ENCODE data around the gene COMMD10. TPM values are rescaled to one million over a fixed set of nuclear protein-coding genes. Genes with fewer than 3 reads are reported as not detected.

COMMD10 gene
- total and polyA plus RNA-seq, 5 experiments from 2014 or later, result 24.3 to 35.3 (median 31.7) TPM

GRCh38 chr5:116234681-116235080 is 149.9 kb downstream of the COMMD10 start:
- ATAC-seq, result no peak

DNA sequence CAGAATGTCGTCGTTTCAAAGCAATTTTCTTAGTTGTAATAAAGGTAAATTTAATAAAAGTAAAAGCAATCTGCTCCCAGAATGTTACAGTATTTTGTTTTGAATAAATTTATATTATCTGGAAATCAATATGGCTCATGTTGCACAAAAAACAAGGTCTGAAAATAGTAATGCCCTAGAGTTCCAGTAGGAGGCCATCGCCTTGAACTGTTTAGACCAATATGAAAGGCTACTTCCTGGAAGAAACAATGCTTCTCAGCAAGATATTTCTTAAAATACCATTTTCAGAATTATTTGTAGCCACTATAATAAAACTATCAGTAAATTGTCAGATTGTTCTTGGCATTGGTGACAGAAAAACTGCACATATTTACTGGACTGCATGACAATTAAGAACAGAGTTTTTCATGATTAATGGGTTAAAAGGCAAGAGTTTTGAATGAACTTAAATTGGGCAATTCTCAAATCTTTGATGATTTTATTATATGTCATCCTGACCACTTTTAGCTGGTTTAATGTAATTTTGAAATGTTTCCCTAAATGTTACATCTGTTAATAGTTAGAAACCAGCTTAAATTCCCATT is 153.2 kb downstream of the COMMD10 start:
- H3K27me3 Mint-ChIP-seq, result no peaks in the 10 kb centered on the region
- H3K4me1 Mint-ChIP-seq, result peaks cover 0 to 3% (median 0%) of the 10 kb centered on the region in 4 donors
- POLR2A ChIA-PET, result no interaction called here
- no peak overlapping the region for H3K27ac Mint-ChIP-seq
- ATAC-seq (no peak), DNase-seq (no peak)
- peaks cover 2 to 22% (median 12%) of the 10 kb centered on the region in 9 donors for H3K9me3 Mint-ChIP-seq
- peaks cover 51 to 83% (median 62%) of the 10 kb centered on the region in 3 donors for H3K36me3 Mint-ChIP-seq
- H3K4me3 Mint-ChIP-seq, result no peak overlapping the region

More at GRCh38 chr5:116234681-116235080, 149.9 kb downstream of the COMMD10 start:
- no peak overlapping the region for H3K27ac Mint-ChIP-seq
- peaks cover 0 to 15% (median 7%) of the 10 kb centered on the region in 9 donors for H3K9me3 Mint-ChIP-seq
- H3K4me3 Mint-ChIP-seq, result no peak overlapping the region
- DNase-seq, result no peak
- H3K4me1 Mint-ChIP-seq, result peaks cover 0 to 3% (median 0%) of the 10 kb centered on the region in 4 donors
- peaks cover 39 to 68% (median 44%) of the 10 kb centered on the region in 3 donors for H3K36me3 Mint-ChIP-seq
- POLR2A ChIA-PET, result no interaction called here
- H3K27me3 Mint-ChIP-seq, result no peaks in the 10 kb centered on the region

- Mint-ChIP-seq H3K27me3 (no peaks in the 10 kb centered on the region), H3K4me3 (no peak overlapping the region), H3K27ac (no peak overlapping the region), H3K9me3 (peaks cover 4 to 41% (median 26%) of the 10 kb centered on the region in 9 donors), H3K4me1 (no peaks in the 10 kb centered on the region), H3K36me3 (peaks cover 37 to 83% (median 56%) of the 10 kb centered on the region in 3 donors)
- POLR2A ChIA-PET, result no interaction called here
- DNase-seq (no peak), ATAC-seq (no peak)
Observed at GRCh38 chr5:116242343-116242742, 157.5 kb downstream of the COMMD10 start.

DNA sequence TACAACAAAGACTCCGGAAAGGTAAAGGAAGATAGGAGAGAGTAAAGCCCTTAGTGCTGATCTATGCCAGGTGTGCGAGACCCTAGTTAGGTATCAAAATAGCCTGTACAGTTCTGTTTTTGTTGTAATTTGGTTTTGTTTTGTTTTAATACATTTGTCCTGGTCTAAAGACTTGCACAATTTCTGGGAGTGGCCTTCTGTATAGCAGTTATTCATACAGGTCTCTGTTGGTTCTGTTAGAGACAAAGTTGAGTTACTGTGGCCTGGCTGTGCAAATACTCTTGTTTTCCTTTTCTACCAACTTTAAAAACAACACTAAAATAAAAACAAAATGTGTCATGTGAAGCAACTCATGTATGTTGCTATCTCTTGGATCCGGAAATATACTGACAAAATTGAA is 163.6 kb downstream of the COMMD10 start:
- H3K27me3 Mint-ChIP-seq, result no peaks in the 10 kb centered on the region
- H3K9me3 Mint-ChIP-seq, result peaks cover 0 to 49% (median 36%) of the 10 kb centered on the region in 9 donors
- POLR2A ChIA-PET, result no interaction called here
- H3K4me3 Mint-ChIP-seq, result no peak overlapping the region
- ATAC-seq (no peak), DNase-seq (no peak)
- peaks cover 20 to 52% (median 34%) of the 10 kb centered on the region in 3 donors for H3K36me3 Mint-ChIP-seq
- no peaks in the 10 kb centered on the region for H3K4me1 Mint-ChIP-seq
- H3K27ac Mint-ChIP-seq, result no peak overlapping the region

- H3K27ac Mint-ChIP-seq, result no peak overlapping the region
- peaks cover 0 to 49% (median 32%) of the 10 kb centered on the region in 9 donors for H3K9me3 Mint-ChIP-seq
- no peaks in the 10 kb centered on the region for H3K27me3 Mint-ChIP-seq
- POLR2A ChIA-PET, result no interaction called here
- DNase-seq, result no peak
- H3K36me3 Mint-ChIP-seq, result peaks cover 22 to 51% (median 25%) of the 10 kb centered on the region in 3 donors
- ATAC-seq, result no peak
- H3K4me1 Mint-ChIP-seq, result peaks cover 0 to 1% (median 0%) of the 10 kb centered on the region in 4 donors
- H3K4me3 Mint-ChIP-seq, result no peak overlapping the region
Observed at GRCh38 chr5:116249648-116250047, 164.8 kb downstream of the COMMD10 start.

GRCh38 chr5:116256717-116257116 is 171.9 kb downstream of the COMMD10 start:
- ATAC-seq, result no peak
- no peak for DNase-seq
- H3K27ac Mint-ChIP-seq, result no peak overlapping the region
- H3K9me3 Mint-ChIP-seq, result peaks cover 7 to 52% (median 23%) of the 10 kb centered on the region in 9 donors
- POLR2A ChIA-PET, result no interaction called here
- H3K27me3 Mint-ChIP-seq, result no peaks in the 10 kb centered on the region
- H3K36me3 Mint-ChIP-seq, result peaks cover 42 to 69% (median 47%) of the 10 kb centered on the region in 3 donors
- H3K4me1 Mint-ChIP-seq, result peaks cover 0 to 1% (median 0%) of the 10 kb centered on the region in 4 donors
- H3K4me3 Mint-ChIP-seq, result no peak overlapping the region

DNA sequence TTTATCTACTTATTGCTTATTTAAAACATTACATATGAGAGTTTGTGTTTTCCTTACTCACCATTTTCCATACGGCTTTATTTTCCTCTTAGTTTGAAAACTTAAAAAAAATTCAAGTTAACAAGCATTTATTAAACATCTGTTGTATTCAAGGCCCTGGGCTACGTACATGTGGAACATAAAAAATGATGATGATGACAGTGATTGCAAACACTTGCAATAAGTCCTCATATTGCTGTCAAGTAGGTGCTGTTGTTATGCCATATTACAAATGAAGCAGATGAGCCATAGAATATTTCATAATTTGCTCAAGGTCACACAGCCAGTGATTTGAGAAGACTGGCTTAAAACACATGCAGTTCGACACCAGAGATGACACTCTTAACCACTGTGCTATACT is 180.6 kb downstream of the COMMD10 start:
- Mint-ChIP-seq H3K36me3 (peaks cover 44 to 76% (median 57%) of the 10 kb centered on the region in 3 donors), H3K4me1 (no peaks in the 10 kb centered on the region), H3K27ac (no peak overlapping the region), H3K4me3 (no peak overlapping the region), H3K27me3 (no peaks in the 10 kb centered on the region), H3K9me3 (peaks cover 6 to 52% (median 23%) of the 10 kb centered on the region in 9 donors)
- DNase-seq (no peak), ATAC-seq (no peak)
- POLR2A ChIA-PET, result no interaction called here

DNA sequence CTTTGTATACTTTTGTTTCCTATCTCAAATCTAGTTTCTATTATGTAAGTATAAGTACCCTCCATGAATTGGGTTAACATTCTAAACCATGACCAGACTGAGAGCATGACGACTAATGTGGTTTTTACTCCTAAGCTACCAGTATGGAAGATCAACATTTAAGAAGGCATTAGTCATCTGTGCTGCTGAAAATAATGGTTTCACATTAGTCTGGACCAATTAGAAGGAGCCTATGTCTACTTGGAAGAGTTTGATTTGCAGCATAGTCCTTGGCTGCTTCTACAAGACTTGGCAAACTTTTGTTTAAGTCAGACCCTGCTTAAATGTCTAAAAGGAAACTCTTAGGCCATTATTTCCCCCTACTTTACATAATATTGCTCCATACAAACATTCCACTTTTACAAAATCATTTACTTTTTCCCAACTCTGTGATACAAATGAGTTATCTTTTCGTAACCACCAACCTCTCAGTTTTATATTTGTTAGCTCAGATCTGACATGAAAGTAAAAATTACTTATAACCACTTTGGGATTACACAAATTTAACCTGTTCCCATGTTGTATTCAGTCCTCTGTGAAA is 186.7 kb downstream of the COMMD10 start:
- ATAC-seq, result no peak
- Mint-ChIP-seq H3K4me3 (no peak overlapping the region), H3K36me3 (peaks cover 28 to 61% (median 33%) of the 10 kb centered on the region in 3 donors), H3K9me3 (peaks cover 18 to 57% (median 27%) of the 10 kb centered on the region in 9 donors), H3K4me1 (peaks cover 0 to 2% (median 0%) of the 10 kb centered on the region in 4 donors), H3K27ac (no peak overlapping the region), H3K27me3 (no peaks in the 10 kb centered on the region)
- POLR2A ChIA-PET, result no interaction called here
- no peak for DNase-seq

DNA sequence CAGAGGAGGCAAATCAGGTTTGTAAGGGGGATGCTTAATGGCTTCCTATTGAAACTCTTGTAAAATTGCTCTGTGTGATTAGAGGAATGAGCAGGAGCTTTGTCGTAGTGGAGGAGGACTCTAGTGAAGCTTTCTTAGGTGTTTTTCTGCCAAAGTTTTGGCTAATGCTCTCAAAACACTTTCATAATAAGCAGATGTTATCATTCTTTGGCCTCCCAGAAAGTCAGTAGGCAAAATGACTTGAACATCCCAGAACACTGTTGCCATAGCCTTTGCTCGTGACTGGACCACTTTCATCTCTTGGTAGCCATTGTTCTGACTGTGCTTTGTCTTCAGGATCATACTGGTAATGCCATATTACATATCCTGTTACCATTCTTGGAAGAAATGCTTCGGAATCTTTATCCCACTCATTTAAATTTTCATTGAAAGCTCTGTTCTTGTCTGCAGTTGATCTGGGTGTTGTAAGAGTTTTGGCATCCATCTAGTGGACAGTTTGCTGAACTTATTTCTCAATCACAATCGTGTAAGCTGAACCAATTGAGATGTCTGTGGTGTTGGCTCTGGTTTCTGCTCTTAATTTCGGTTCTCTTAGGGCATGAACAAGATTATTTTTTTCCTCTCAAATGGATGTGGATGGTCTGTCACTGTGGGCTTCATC is 187.6 kb downstream of the COMMD10 start:
- peaks cover 17 to 57% (median 30%) of the 10 kb centered on the region in 9 donors for H3K9me3 Mint-ChIP-seq
- H3K27me3 Mint-ChIP-seq, result no peaks in the 10 kb centered on the region
- ATAC-seq, result no peak
- no peak overlapping the region for H3K4me3 Mint-ChIP-seq
- H3K36me3 Mint-ChIP-seq, result peaks cover 28 to 63% (median 40%) of the 10 kb centered on the region in 3 donors
- POLR2A ChIA-PET, result no interaction called here
- H3K27ac Mint-ChIP-seq, result no peak overlapping the region
- H3K4me1 Mint-ChIP-seq, result peaks cover 0 to 2% (median 0%) of the 10 kb centered on the region in 4 donors
- DNase-seq, result no peak

DNA sequence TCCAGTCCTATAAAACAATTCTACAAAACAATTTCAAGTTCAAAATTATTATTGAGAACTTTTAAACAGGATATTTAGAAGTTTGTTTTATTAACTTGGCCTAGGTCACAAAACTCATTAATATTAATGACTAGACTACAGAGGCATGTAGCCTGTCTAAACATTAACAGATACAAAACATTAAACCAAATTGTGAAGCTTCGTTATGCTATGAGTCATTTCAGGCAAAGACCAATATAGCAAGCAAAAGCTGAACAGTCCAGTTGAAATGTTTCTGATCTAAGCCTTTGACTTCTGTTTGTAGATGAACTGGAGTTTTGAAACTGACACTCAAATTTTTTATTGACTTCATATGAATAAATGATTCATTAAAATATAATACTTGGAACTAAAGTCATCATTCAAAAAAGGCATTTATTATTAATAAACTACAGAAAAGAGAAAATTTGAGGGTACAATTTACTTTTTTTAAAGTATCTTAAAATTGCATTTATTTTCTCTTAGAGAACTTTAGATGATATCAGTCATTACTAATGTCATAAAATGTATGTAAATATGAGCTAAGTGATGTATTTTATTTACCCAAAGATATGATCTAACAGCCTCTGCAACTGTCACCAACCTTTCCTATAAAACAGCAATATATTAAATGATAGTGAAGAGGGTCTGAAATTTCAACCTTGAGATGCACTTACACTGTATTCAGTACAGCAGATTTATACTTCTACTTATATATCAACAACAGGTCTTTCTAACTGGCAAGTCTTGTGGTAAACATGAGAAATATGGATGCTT is 188.8 kb downstream of the COMMD10 start:
- no peak for DNase-seq
- Mint-ChIP-seq H3K27ac (no peak overlapping the region), H3K4me3 (no peak overlapping the region), H3K36me3 (peaks cover 30 to 67% (median 45%) of the 10 kb centered on the region in 3 donors), H3K4me1 (peaks cover 0 to 2% (median 0%) of the 10 kb centered on the region in 4 donors), H3K9me3 (peaks cover 20 to 66% (median 30%) of the 10 kb centered on the region in 9 donors), H3K27me3 (no peaks in the 10 kb centered on the region)
- no peak for ATAC-seq
- POLR2A ChIA-PET, result no interaction called here

DNA sequence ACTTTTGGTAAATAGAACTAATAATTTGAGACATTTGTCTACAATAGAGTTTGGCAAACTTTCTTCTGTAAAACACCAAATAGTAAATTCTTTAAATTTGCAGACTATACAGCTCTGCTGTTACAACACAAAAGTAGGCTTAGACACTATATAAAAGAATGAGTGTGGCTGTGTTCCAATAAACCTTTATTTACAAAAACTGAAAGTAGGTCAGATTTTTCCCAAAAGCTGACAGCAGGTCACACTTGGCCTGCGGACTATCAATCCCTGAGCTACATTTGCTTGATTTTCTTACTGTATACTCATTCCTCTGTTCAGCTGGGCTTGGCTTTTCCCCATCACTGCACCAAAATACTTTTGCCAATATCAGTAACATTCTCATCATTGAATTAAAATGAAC is 189.4 kb downstream of the COMMD10 start:
- POLR2A ChIA-PET, result no interaction called here

GRCh38 chr5:116275282-116275681 is 190.5 kb downstream of the COMMD10 start:
- DNase-seq (no peak), ATAC-seq (no peak)
- no peak overlapping the region for H3K4me3 Mint-ChIP-seq
- peaks cover 25 to 73% (median 49%) of the 10 kb centered on the region in 3 donors for H3K36me3 Mint-ChIP-seq
- POLR2A ChIA-PET, result no interaction called here
- H3K9me3 Mint-ChIP-seq, result peaks cover 18 to 65% (median 30%) of the 10 kb centered on the region in 9 donors
- peaks cover 0 to 7% (median 5%) of the 10 kb centered on the region in 4 donors for H3K4me1 Mint-ChIP-seq
- no peak overlapping the region for H3K27ac Mint-ChIP-seq
- no peaks in the 10 kb centered on the region for H3K27me3 Mint-ChIP-seq

More for the DNA sequence above, 189.4 kb downstream of the COMMD10 start:
- H3K9me3 Mint-ChIP-seq, result peaks cover 20 to 72% (median 32%) of the 10 kb centered on the region in 9 donors
- DNase-seq (no peak), ATAC-seq (no peak)
- no peak overlapping the region for H3K4me3 Mint-ChIP-seq
- H3K36me3 Mint-ChIP-seq, result peaks cover 30 to 71% (median 51%) of the 10 kb centered on the region in 3 donors
- H3K27me3 Mint-ChIP-seq, result no peaks in the 10 kb centered on the region
- no peak overlapping the region for H3K27ac Mint-ChIP-seq
- peaks cover 0 to 2% (median under 1%) of the 10 kb centered on the region in 4 donors for H3K4me1 Mint-ChIP-seq

Data from naive thymus-derived CD8-positive, alpha-beta T cell (primary cell).